ENCODE results near the gene RAB3IP. TPM values are rescaled to one million over a fixed set of nuclear protein-coding genes. Genes with fewer than 3 reads are reported as not detected.

Gene RAB3IP
- total and polyA plus RNA-seq, 8 donors = 29.5 to 54.3 (median 35.7) TPM

- Histone ChIP-seq H3K27ac (no peak overlapping the region), H3K27me3 (no peaks in the 10 kb centered on the region), H3K4me1 (peaks cover 6 to 12% of the 10 kb centered on the region in 2 donors), H3K4me3 (no peak overlapping the region), H3K36me3 (no peaks in the 10 kb centered on the region), H3K9me3 (no peaks in the 10 kb centered on the region)
- ATAC-seq (no peak), DNase-seq (no peak)
- no peak for TF ChIP-seq CTCF (IDR thresholded peaks at IDR 0.05)
- intact Hi-C loops (cut with DNase I) = no loop called here
These were observed 95.5 kb downstream of the RAB3IP start for GRCh38 chr12:69834147-69834546.

- Histone ChIP-seq H3K9me3 (no peaks in the 10 kb centered on the region), H3K4me1 (peaks cover 6 to 12% of the 10 kb centered on the region in 2 donors), H3K36me3 (no peaks in the 10 kb centered on the region), H3K4me3 (no peak overlapping the region), H3K27ac (no peak overlapping the region), H3K27me3 (no peaks in the 10 kb centered on the region)
- no peak for ATAC-seq
- intact Hi-C loops (cut with DNase I) = no loop called here
- no peak for TF ChIP-seq CTCF (IDR thresholded peaks at IDR 0.05)
- no peak for DNase-seq
These were observed 95.9 kb downstream of the RAB3IP start for GRCh38 chr12:69834576-69834975.

- Histone ChIP-seq H3K36me3 (no peaks in the 10 kb centered on the region), H3K27me3 (no peaks in the 10 kb centered on the region), H3K27ac (no peak overlapping the region), H3K4me1 (peaks cover 6 to 12% of the 10 kb centered on the region in 2 donors), H3K4me3 (no peak overlapping the region), H3K9me3 (no peaks in the 10 kb centered on the region)
- DNase-seq = no peak
- intact Hi-C loops (cut with DNase I) = no loop called here
- no peak for TF ChIP-seq CTCF (IDR thresholded peaks at IDR 0.05)
- peak; percentile 45 for ATAC-seq
These were observed 96.4 kb downstream of the RAB3IP start for GRCh38 chr12:69835081-69835480.

- TF ChIP-seq CTCF (IDR thresholded peaks at IDR 0.05) = no peak
- intact Hi-C loops (cut with DNase I) = no loop called here
- no peaks in the 10 kb centered on the region for H3K27me3 ChIP-seq
- no peaks in the 10 kb centered on the region for H3K36me3 ChIP-seq
- ATAC-seq (no peak), DNase-seq (peak in 1 of 4 donors; percentile 47)
- no peaks in the 10 kb centered on the region for H3K9me3 ChIP-seq
- no peak overlapping the region for H3K27ac ChIP-seq
- H3K4me1 ChIP-seq = peaks cover 6 to 12% of the 10 kb centered on the region in 2 donors
- H3K4me3 ChIP-seq = no peak overlapping the region
These were observed 97.4 kb downstream of the RAB3IP start for GRCh38 chr12:69836015-69836414.

GRCh38 chr12:69837191-69837590 is 98.5 kb downstream of the RAB3IP start:
- peaks cover 6 to 12% of the 10 kb centered on the region in 2 donors for H3K4me1 ChIP-seq
- DNase-seq = no peak
- no peaks in the 10 kb centered on the region for H3K9me3 ChIP-seq
- no peak for TF ChIP-seq CTCF (IDR thresholded peaks at IDR 0.05)
- ATAC-seq = no peak
- H3K27ac ChIP-seq = peak overlapping the region; percentile 13 to 46
- no peaks in the 10 kb centered on the region for H3K36me3 ChIP-seq
- intact Hi-C loops (cut with DNase I) = no loop called here
- no peak overlapping the region for H3K4me3 ChIP-seq
- H3K27me3 ChIP-seq = no peaks in the 10 kb centered on the region

All from left lung (tissue), 10 donors.